Mesendoderm (in vitro differentiated cells): Measurements from ENCODE around the gene ARMH3.

Source experiments
- DNase-seq: peaks from one replicate; pipeline ENCODE4 v3.0.0; 2013
- H2AK5ac ChIP-seq: 2 replicates; pipeline ENCODE4 v1.6.1; 2013; ENCODE audit warnings: low read length, inconsistent platforms
- H2BK120ac ChIP-seq: 2 replicates; pipeline ENCODE4 v1.6.1; 2013; ENCODE audit warnings: low read depth, mild to moderate bottlenecking, low read length, moderate library complexity, mixed read lengths
- H2BK15ac ChIP-seq: replicated peaks from 2 replicates; pipeline ENCODE4 v1.6.1; 2013; ENCODE audit warnings: low read depth, mild to moderate bottlenecking, moderate library complexity
- H2BK5ac ChIP-seq: 2 replicates; pipeline ENCODE4 v1.6.1; 2013; ENCODE audit warnings: low read length, inconsistent platforms
- H3K18ac ChIP-seq: 2 replicates; pipeline ENCODE4 v1.6.1; 2013; ENCODE audit warnings: mild to moderate bottlenecking, low read length, mixed read lengths
- H3K23ac ChIP-seq: one replicate; pipeline ENCODE4 v1.6.1; 2013; ENCODE audit warnings: low read length
- H3K27ac ChIP-seq: 2 replicates; pipeline ENCODE4 v1.5.1; 2013; ENCODE audit warnings: low read depth, mild to moderate bottlenecking, inconsistent platforms, low read length, moderate library complexity
- H3K27me3 ChIP-seq: 2 replicates; pipeline ENCODE4 v1.6.1; 2013; ENCODE audit warnings: low read length, control low read depth, mild to moderate bottlenecking, inconsistent platforms; ENCODE audit not compliant: insufficient read depth, poor library complexity
- H3K36me3 ChIP-seq: 2 replicates; pipeline ENCODE4 v1.6.1; 2013; ENCODE audit warnings: low read length, inconsistent platforms; ENCODE audit not compliant: control insufficient read depth, insufficient read depth
- H3K4ac ChIP-seq: one replicate; pipeline ENCODE4 v1.6.1; 2013; ENCODE audit warnings: low read depth, mild to moderate bottlenecking, low read length, moderate library complexity
- H3K4me1 ChIP-seq: 2 replicates; pipeline ENCODE4 v1.6.1; 2013; ENCODE audit warnings: low read depth, low read length, inconsistent platforms; ENCODE audit not compliant: control insufficient read depth
- H3K4me2 ChIP-seq: 2 replicates; pipeline ENCODE4 v1.6.1; 2013; ENCODE audit warnings: low read length
- H3K4me3 ChIP-seq: 2 replicates; pipeline ENCODE4 v1.5.1; 2013; ENCODE audit warnings: mild to moderate bottlenecking, low read length
- H3K56ac ChIP-seq: one replicate; pipeline ENCODE4 v1.6.1; 2013; ENCODE audit warnings: low read length
- H3K79me1 ChIP-seq: 2 replicates; pipeline ENCODE4 v1.6.1; 2013; ENCODE audit warnings: low read length, inconsistent platforms
- H3K79me2 ChIP-seq: 2 replicates; pipeline ENCODE4 v1.6.1; 2013; ENCODE audit warnings: mild to moderate bottlenecking, low read length; ENCODE audit not compliant: control insufficient read depth, insufficient read depth
- H3K9ac ChIP-seq: 2 replicates; pipeline ENCODE4 v1.6.1; 2013; ENCODE audit warnings: low read length, inconsistent platforms
- H4K5ac ChIP-seq: one replicate; pipeline ENCODE4 v1.6.1; 2013; ENCODE audit warnings: low read length
- H4K8ac ChIP-seq: one replicate; pipeline ENCODE4 v1.6.1; 2013; ENCODE audit warnings: low read depth, mild to moderate bottlenecking, control low read depth, low read length, moderate library complexity
- WGBS: extraction: QIAGEN DNeasy Blood & Tissue Kit; methylation state at CpG from one replicate; pipeline ENCODE4 v1.1.7; 2013; ENCODE audit warnings: low lambda C conversion rate, missing lambda C conversion rate; ENCODE audit not compliant: insufficient coverage; ENCODE audit errors: extremely low coverage; 5-methylcytosine and 5-hydroxymethylcytosine counted together

The ARMH3 gene

GRCh38 chr10:102004376-102004775 is 51.6 kb downstream of the ARMH3 start:
- Histone ChIP-seq H3K56ac (no peak overlapping the region), H4K8ac (no peak overlapping the region), H3K79me2 (no peaks in the 10 kb centered on the region), H3K27ac (no peak overlapping the region), H3K9ac (no peak overlapping the region), H2BK15ac (no peak overlapping the region), H3K36me3 (no peaks in the 10 kb centered on the region), H3K79me1 (no peaks in the 10 kb centered on the region), H2BK120ac (no peak overlapping the region), H3K18ac (no peak overlapping the region), H3K4me1 (no peaks in the 10 kb centered on the region), H2BK5ac (no peak overlapping the region), H3K27me3 (no peaks in the 10 kb centered on the region), H2AK5ac (no peak overlapping the region), H4K5ac (no peak overlapping the region), H3K4me3 (no peak overlapping the region), H3K23ac (no peak overlapping the region), H3K4ac (no peak overlapping the region), H3K4me2 (no peak overlapping the region)
- no peak for DNase-seq

- WGBS, result no CpG with 5 or more reads among the region's 1 CpG
- no peak overlapping the region for H2BK15ac ChIP-seq
- H3K27ac ChIP-seq, result no peak overlapping the region
- H3K4me2 ChIP-seq, result no peak overlapping the region
- no peak overlapping the region for H4K5ac ChIP-seq
- H3K79me1 ChIP-seq, result no peaks in the 10 kb centered on the region
- no peaks in the 10 kb centered on the region for H3K79me2 ChIP-seq
- no peaks in the 10 kb centered on the region for H3K4me1 ChIP-seq
- H2BK5ac ChIP-seq, result no peak overlapping the region
- H3K56ac ChIP-seq, result no peak overlapping the region
- no peak for DNase-seq
- H3K18ac ChIP-seq, result no peak overlapping the region
- H3K27me3 ChIP-seq, result no peaks in the 10 kb centered on the region
- H4K8ac ChIP-seq, result no peak overlapping the region
- H3K4ac ChIP-seq, result no peak overlapping the region
- H3K23ac ChIP-seq, result no peak overlapping the region
- no peak overlapping the region for H3K9ac ChIP-seq
- no peak overlapping the region for H2BK120ac ChIP-seq
- no peak overlapping the region for H3K4me3 ChIP-seq
- no peak overlapping the region for H2AK5ac ChIP-seq
- no peaks in the 10 kb centered on the region for H3K36me3 ChIP-seq
Measured at GRCh38 chr10:102003541-102003940, 52.4 kb downstream of the ARMH3 start.

DNA sequence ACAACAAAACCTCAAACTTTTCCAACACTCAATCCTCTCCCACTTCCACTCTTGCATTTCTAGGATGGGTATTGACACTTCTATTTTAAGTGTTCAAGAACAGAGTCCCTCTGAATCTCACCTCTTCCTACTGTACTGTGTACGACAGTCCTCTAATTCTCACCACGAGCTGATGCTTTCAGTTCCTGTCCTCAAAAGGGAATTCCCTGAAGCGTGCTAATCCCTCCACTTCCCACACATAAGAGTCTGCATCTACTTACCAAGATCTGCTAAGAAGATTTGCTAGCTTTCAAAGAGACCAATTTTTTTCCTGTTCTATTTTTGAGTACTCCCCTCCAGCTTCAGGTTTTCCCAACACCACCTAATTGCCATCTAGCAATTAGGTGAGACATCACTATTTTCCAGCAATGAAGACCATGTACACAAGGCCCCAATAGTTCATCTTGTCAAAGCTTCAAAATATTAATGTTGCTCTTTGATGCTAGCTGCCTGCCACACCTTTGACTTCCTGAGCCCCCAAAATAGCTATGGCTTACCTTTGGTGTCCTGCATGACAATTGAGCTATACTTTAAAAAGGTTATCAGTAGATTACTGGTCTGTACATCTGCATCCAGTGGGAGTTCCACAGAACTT is 54.4 kb downstream of the ARMH3 start:
- Histone ChIP-seq H3K79me1 (no peaks in the 10 kb centered on the region), H3K4ac (no peak overlapping the region), H3K56ac (no peak overlapping the region), H3K4me2 (no peak overlapping the region), H2BK15ac (no peak overlapping the region), H3K18ac (no peak overlapping the region), H3K36me3 (no peaks in the 10 kb centered on the region), H2AK5ac (no peak overlapping the region), H3K9ac (no peak overlapping the region), H3K79me2 (no peaks in the 10 kb centered on the region), H2BK120ac (no peak overlapping the region), H3K4me1 (no peaks in the 10 kb centered on the region), H3K23ac (no peak overlapping the region), H4K5ac (no peak overlapping the region), H3K27ac (no peak overlapping the region), H4K8ac (no peak overlapping the region), H3K27me3 (no peaks in the 10 kb centered on the region), H3K4me3 (no peak overlapping the region), H2BK5ac (no peak overlapping the region)
- WGBS, result no CpG with 5 or more reads among the region's 3 CpGs
- DNase-seq, result no peak

DNA sequence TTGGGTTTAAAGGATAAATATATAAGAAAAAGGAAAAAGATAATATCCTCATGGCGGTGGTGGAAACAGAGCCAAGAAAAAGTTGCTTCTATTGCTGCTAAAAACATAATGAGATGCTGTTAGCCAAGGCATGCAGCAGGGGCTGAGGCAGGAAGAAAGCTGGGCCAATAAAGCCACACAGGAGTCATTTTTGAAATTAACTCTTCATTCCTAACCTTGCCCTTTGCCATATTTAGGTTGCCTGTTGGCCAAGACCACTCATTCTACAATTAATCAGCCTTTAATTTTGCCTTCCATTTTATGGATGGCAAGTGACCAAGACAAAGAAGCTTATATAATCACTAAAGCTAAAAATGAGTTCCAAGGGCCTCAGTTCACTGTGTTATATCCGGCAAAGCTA is 58.2 kb downstream of the ARMH3 start:
- H3K18ac ChIP-seq, result no peak overlapping the region
- no peak overlapping the region for H3K56ac ChIP-seq
- no peak overlapping the region for H3K9ac ChIP-seq
- H3K27me3 ChIP-seq, result no peaks in the 10 kb centered on the region
- no peak overlapping the region for H2BK120ac ChIP-seq
- H3K4ac ChIP-seq, result no peak overlapping the region
- H4K5ac ChIP-seq, result no peak overlapping the region
- no peaks in the 10 kb centered on the region for H3K4me1 ChIP-seq
- no peaks in the 10 kb centered on the region for H3K36me3 ChIP-seq
- H2BK5ac ChIP-seq, result no peak overlapping the region
- H3K27ac ChIP-seq, result no peak overlapping the region
- H3K79me1 ChIP-seq, result no peaks in the 10 kb centered on the region
- no peak for DNase-seq
- no peaks in the 10 kb centered on the region for H3K79me2 ChIP-seq
- no peak overlapping the region for H3K4me3 ChIP-seq
- H2BK15ac ChIP-seq, result no peak overlapping the region
- H4K8ac ChIP-seq, result no peak overlapping the region
- no peak overlapping the region for H3K23ac ChIP-seq
- no peak overlapping the region for H3K4me2 ChIP-seq
- WGBS, result no CpG with 5 or more reads among the region's 2 CpGs
- H2AK5ac ChIP-seq, result no peak overlapping the region

DNA sequence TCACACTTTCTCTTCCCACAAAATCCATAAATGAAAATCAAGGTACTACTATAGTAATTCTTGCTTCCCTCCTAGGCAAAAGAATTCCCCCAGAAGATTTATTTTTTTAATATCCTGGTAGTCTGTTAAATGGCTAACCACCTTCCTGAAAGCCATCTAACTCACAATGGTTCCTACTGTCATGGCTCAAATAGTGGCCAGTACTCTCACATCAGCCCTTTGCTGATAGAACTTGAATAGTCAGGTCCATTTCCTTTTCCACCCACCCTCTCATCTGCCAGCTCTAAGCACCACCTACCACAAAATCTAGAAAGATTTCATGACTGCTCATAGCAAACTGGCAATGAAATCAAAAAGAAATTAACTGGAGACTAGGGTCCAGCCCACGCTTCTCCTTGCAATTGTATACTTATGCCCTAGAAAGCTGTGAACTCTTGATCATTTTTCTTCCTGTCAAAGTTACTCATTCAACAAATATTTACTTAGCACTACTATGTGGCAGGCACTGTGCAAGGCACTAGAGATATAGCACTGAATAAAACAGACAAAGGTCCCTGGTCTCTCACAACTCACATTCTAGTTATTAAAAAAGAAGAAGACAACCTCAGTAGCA is 60.4 kb downstream of the ARMH3 start:
- Histone ChIP-seq H3K27me3 (no peaks in the 10 kb centered on the region), H3K56ac (no peak overlapping the region), H3K36me3 (no peaks in the 10 kb centered on the region), H4K8ac (no peak overlapping the region), H3K79me1 (no peaks in the 10 kb centered on the region), H3K18ac (no peak overlapping the region), H3K27ac (no peak overlapping the region), H2BK5ac (no peak overlapping the region), H3K4ac (no peak overlapping the region), H4K5ac (no peak overlapping the region), H3K4me1 (no peaks in the 10 kb centered on the region), H3K9ac (no peak overlapping the region), H3K4me3 (no peak overlapping the region), H3K23ac (no peak overlapping the region), H2BK15ac (no peak overlapping the region), H2AK5ac (no peak overlapping the region), H2BK120ac (no peak overlapping the region), H3K79me2 (no peaks in the 10 kb centered on the region), H3K4me2 (no peak overlapping the region)
- no CpG with 5 or more reads among the region's 1 CpG for WGBS
- no peak for DNase-seq

GRCh38 chr10:101993651-101994200 is 62.2 kb downstream of the ARMH3 start:
- no CpG with 5 or more reads among the region's 5 CpGs for WGBS
- H3K36me3 ChIP-seq, result no peaks in the 10 kb centered on the region
- no peak overlapping the region for H3K9ac ChIP-seq
- H2BK5ac ChIP-seq, result no peak overlapping the region
- H3K27me3 ChIP-seq, result no peaks in the 10 kb centered on the region
- H3K79me1 ChIP-seq, result no peaks in the 10 kb centered on the region
- no peak overlapping the region for H4K5ac ChIP-seq
- no peak overlapping the region for H3K4me3 ChIP-seq
- no peak overlapping the region for H4K8ac ChIP-seq
- no peak overlapping the region for H3K27ac ChIP-seq
- no peak overlapping the region for H2BK120ac ChIP-seq
- no peak overlapping the region for H3K23ac ChIP-seq
- no peak overlapping the region for H3K4me2 ChIP-seq
- no peaks in the 10 kb centered on the region for H3K79me2 ChIP-seq
- H3K18ac ChIP-seq, result no peak overlapping the region
- DNase-seq, result no peak
- H3K4ac ChIP-seq, result no peak overlapping the region
- H2AK5ac ChIP-seq, result no peak overlapping the region
- no peak overlapping the region for H3K56ac ChIP-seq
- no peak overlapping the region for H2BK15ac ChIP-seq
- no peaks in the 10 kb centered on the region for H3K4me1 ChIP-seq
